ENCODE measurements around the gene CBFA2T2.
"Not testable (repeated sequence)": the region's sequence is repeated elsewhere in the genome, so short reads cannot be mapped to it uniquely, and the experiment has no call there.

Gene CBFA2T2

DNA sequence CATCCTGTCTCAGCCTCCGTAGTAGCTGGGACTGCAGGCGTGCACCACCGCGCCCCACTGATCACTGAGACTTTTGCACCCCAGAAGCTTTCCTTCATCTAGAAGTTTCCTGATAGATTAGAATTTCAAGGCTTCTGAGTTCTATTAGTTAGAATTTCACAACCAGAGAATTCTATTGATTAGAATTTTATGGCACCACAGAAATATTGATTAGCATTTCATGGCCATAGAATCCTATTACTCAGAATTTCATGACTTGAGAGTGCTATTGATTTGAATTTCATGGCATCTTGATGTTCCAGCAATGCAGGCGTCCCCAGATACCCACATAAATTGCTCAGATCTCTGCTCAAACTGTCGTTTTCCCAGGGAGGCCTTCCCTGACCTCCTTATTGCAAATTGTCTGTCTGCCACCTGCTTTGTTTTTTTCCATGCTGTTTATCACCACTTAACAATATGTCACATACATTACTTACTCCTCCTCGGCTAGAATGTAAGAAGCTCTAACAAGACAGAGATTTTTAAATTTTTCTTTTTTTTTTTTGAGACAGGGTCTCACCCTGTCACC is 16.9 kb upstream of the CBFA2T2 start:
- H3K27ac ChIP-seq (ENCODE audit: low read depth, low read length, severe bottlenecking): no peak overlapping the region
- H3K9me3 ChIP-seq (ENCODE audit: control insufficient read depth, low read length): no peaks in the 10 kb centered on the region
- 89 to 90% methylated on average over 3 to 6 of the region's 7 CpGs for WGBS, 2 experiments (ENCODE audit: insufficient coverage in 2 of 2)
- no peak overlapping the region for H3K4me3 ChIP-seq (ENCODE audit: extremely low read depth, insufficient read depth, low read length, poor library complexity, severe bottlenecking)
- H3K36me3 ChIP-seq (ENCODE audit: control insufficient read depth, insufficient read depth, low read length): no peaks in the 10 kb centered on the region
- no peaks in the 10 kb centered on the region for H3K4me1 ChIP-seq (ENCODE audit: control insufficient read depth, insufficient read depth, low read length, poor library complexity, severe bottlenecking)

- 86 to 93% methylated on average over 5 to 7 of the region's 7 CpGs for WGBS, 2 experiments (ENCODE audit: insufficient coverage in 2 of 2)
- Histone ChIP-seq H3K9me3 (ENCODE audit: control insufficient read depth, low read length) (no peaks in the 10 kb centered on the region), H3K27ac (ENCODE audit: low read depth, low read length, severe bottlenecking) (no peak overlapping the region), H3K36me3 (ENCODE audit: control insufficient read depth, insufficient read depth, low read length) (no peaks in the 10 kb centered on the region), H3K4me1 (ENCODE audit: control insufficient read depth, insufficient read depth, low read length, poor library complexity, severe bottlenecking) (no peaks in the 10 kb centered on the region), H3K4me3 (ENCODE audit: extremely low read depth, insufficient read depth, low read length, poor library complexity, severe bottlenecking) (no peak overlapping the region)
Measured at GRCh38 chr20:33474097-33474873, 15.6 kb upstream of the CBFA2T2 start.

- no peak overlapping the region for H3K27ac ChIP-seq (ENCODE audit: low read depth, low read length, severe bottlenecking)
- H3K4me3 ChIP-seq (ENCODE audit: extremely low read depth, insufficient read depth, low read length, poor library complexity, severe bottlenecking): no peak overlapping the region
- H3K4me1 ChIP-seq (ENCODE audit: control insufficient read depth, insufficient read depth, low read length, poor library complexity, severe bottlenecking): no peaks in the 10 kb centered on the region
- WGBS, 2 experiments (ENCODE audit: insufficient coverage in 2 of 2): 96 to 98% methylated on average over 3 to 7 of the region's 11 CpGs
- no peaks in the 10 kb centered on the region for H3K36me3 ChIP-seq (ENCODE audit: control insufficient read depth, insufficient read depth, low read length)
- no peaks in the 10 kb centered on the region for H3K9me3 ChIP-seq (ENCODE audit: control insufficient read depth, low read length)
Measured at GRCh38 chr20:33474963-33475362, 14.9 kb upstream of the CBFA2T2 start.

- H3K4me1 ChIP-seq (ENCODE audit: control insufficient read depth, insufficient read depth, low read length, poor library complexity, severe bottlenecking): no peaks in the 10 kb centered on the region
- H3K4me3 ChIP-seq (ENCODE audit: extremely low read depth, insufficient read depth, low read length, poor library complexity, severe bottlenecking): no peak overlapping the region
- H3K27ac ChIP-seq (ENCODE audit: low read depth, low read length, severe bottlenecking): no peak overlapping the region
- no peaks in the 10 kb centered on the region for H3K9me3 ChIP-seq (ENCODE audit: control insufficient read depth, low read length)
- H3K36me3 ChIP-seq (ENCODE audit: control insufficient read depth, insufficient read depth, low read length): no peaks in the 10 kb centered on the region
- 74 to 75% methylated on average over 4 to 6 of the region's 14 CpGs for WGBS, 2 experiments (ENCODE audit: insufficient coverage in 2 of 2)
Measured at GRCh38 chr20:33475381-33476152, 14.3 kb upstream of the CBFA2T2 start.

DNA sequence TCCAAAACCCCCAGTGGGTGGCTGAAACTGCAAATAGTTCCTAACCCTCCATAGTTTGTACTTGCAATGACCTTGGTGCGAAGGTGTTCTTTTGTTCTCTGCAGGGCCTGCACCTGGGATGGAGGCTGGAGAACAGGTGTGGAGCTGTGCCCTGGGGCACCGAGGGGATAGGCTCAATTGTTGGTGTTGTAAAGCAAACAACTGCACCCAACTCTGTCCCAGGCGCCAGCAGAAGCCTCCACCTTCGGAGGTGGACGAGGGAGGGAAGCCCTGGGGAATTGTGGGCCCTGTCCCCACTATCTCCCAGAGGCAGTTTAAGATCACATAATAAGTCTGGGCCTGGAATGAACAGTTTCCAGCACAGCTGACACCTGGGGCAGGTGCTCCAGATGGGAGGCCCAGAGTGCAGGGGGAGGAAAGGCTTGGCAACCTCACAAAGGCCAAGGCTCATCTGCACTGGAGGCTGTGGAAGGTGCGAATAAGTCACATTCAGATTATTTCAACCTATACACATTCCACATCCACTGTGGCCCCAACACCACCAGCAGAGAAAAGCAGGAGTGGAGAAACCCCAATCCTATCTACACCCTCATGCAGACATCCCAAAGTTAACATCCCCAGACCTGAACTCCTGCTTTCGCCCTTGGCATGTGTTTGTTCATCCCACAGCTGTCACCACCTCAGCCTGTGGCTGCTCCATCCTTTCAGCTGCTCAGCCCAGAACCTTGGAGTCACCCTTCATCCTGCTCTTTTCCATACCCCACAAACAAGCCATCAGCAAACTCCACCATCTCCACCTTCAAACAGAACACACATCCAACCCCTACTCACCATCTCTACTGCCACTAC is 12.3 kb upstream of the CBFA2T2 start:
- no peaks in the 10 kb centered on the region for H3K36me3 ChIP-seq (ENCODE audit: control insufficient read depth, insufficient read depth, low read length)
- H3K27ac ChIP-seq (ENCODE audit: low read depth, low read length, severe bottlenecking): no peak overlapping the region
- H3K9me3 ChIP-seq (ENCODE audit: control insufficient read depth, low read length): no peaks in the 10 kb centered on the region
- no peak overlapping the region for H3K4me3 ChIP-seq (ENCODE audit: extremely low read depth, insufficient read depth, low read length, poor library complexity, severe bottlenecking)
- H3K4me1 ChIP-seq (ENCODE audit: control insufficient read depth, insufficient read depth, low read length, poor library complexity, severe bottlenecking): no peaks in the 10 kb centered on the region
- WGBS, 2 experiments (ENCODE audit: insufficient coverage in 2 of 2): 89 to 100% methylated on average over 3 to 5 of the region's 7 CpGs

- H3K4me3 ChIP-seq (ENCODE audit: extremely low read depth, insufficient read depth, low read length, poor library complexity, severe bottlenecking): no peak overlapping the region
- H3K9me3 ChIP-seq (ENCODE audit: control insufficient read depth, low read length): no peaks in the 10 kb centered on the region
- H3K36me3 ChIP-seq (ENCODE audit: control insufficient read depth, insufficient read depth, low read length): no peaks in the 10 kb centered on the region
- no peak overlapping the region for H3K27ac ChIP-seq (ENCODE audit: low read depth, low read length, severe bottlenecking)
- H3K4me1 ChIP-seq (ENCODE audit: control insufficient read depth, insufficient read depth, low read length, poor library complexity, severe bottlenecking): no peaks in the 10 kb centered on the region
- WGBS, 2 experiments (ENCODE audit: insufficient coverage in 2 of 2): 78 to 96% methylated on average over 1 to 4 of the region's 5 CpGs
Measured at GRCh38 chr20:33480048-33480447, 9.8 kb upstream of the CBFA2T2 start.

- no peak overlapping the region for H3K27ac ChIP-seq (ENCODE audit: low read depth, low read length, severe bottlenecking)
- no peaks in the 10 kb centered on the region for H3K36me3 ChIP-seq (ENCODE audit: control insufficient read depth, insufficient read depth, low read length)
- no peaks in the 10 kb centered on the region for H3K9me3 ChIP-seq (ENCODE audit: control insufficient read depth, low read length)
- H3K4me1 ChIP-seq (ENCODE audit: control insufficient read depth, insufficient read depth, low read length, poor library complexity, severe bottlenecking): no peaks in the 10 kb centered on the region
- no peak overlapping the region for H3K4me3 ChIP-seq (ENCODE audit: extremely low read depth, insufficient read depth, low read length, poor library complexity, severe bottlenecking)
- WGBS, 2 experiments (ENCODE audit: insufficient coverage in 2 of 2): 89 to 94% methylated on average over 5 of the region's 8 CpGs
Measured at GRCh38 chr20:33481431-33481941, 8.4 kb upstream of the CBFA2T2 start.

- Histone ChIP-seq H3K36me3 (ENCODE audit: control insufficient read depth, insufficient read depth, low read length) (no peaks in the 10 kb centered on the region), H3K4me3 (ENCODE audit: extremely low read depth, insufficient read depth, low read length, poor library complexity, severe bottlenecking) (no peak overlapping the region), H3K27ac (ENCODE audit: low read depth, low read length, severe bottlenecking) (no peak overlapping the region), H3K9me3 (ENCODE audit: control insufficient read depth, low read length) (no peaks in the 10 kb centered on the region), H3K4me1 (ENCODE audit: control insufficient read depth, insufficient read depth, low read length, poor library complexity, severe bottlenecking) (no peaks in the 10 kb centered on the region)
- WGBS, 2 experiments (ENCODE audit: insufficient coverage in 2 of 2): 83 to 97% methylated on average over 5 to 6 of the region's 6 CpGs
Measured at GRCh38 chr20:33482581-33482980, 7.3 kb upstream of the CBFA2T2 start.

DNA sequence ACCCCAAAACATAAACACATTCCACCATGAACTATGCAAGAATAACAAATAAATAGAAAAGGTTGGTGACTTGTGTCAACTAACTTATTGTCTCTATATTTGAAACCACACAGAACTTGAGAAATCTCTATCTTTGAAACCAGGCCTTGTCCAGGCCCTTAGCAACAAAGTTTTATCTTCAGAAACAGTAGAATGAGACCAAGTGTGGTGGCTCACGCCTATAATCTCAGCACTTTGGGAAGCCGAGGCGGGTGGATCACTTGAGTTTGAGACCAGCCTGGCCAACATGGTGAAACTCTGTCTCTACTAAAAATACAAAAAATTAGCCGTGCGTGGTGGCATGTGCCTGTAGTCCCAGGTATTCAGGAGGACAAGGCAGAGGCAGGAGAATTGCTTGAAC is 6.7 kb upstream of the CBFA2T2 start:
- not testable (repeated sequence) for H3K4me3 ChIP-seq (ENCODE audit: extremely low read depth, insufficient read depth, low read length, poor library complexity, severe bottlenecking); H3K36me3 ChIP-seq (ENCODE audit: control insufficient read depth, insufficient read depth, low read length); H3K27ac ChIP-seq (ENCODE audit: low read depth, low read length, severe bottlenecking); H3K4me1 ChIP-seq (ENCODE audit: control insufficient read depth, insufficient read depth, low read length, poor library complexity, severe bottlenecking); H3K9me3 ChIP-seq (ENCODE audit: control insufficient read depth, low read length)
- WGBS, 2 experiments (ENCODE audit: insufficient coverage in 2 of 2): 78 to 100% methylated on average over 1 to 2 of the region's 5 CpGs

DNA sequence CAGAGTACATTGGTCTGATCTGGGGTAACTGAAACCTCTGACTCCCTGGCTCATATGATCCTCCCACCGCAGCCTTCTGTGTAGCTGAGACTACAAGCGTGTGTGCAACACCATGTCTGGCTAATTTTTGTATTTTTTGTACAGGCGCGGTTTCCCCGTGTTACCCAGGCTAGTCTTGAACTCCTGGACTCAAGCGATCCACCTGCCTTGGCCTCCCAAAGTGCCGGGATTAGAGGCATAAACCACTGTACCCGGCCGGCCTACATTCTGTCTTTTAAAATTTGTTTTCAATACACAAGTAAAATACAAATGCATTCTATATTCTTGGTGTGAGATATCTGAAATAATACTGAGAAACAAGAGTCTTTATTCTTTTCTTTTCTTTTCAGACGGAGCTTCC is 1.7 kb upstream of the CBFA2T2 start:
- H3K4me1 ChIP-seq (ENCODE audit: control insufficient read depth, insufficient read depth, low read length, poor library complexity, severe bottlenecking): peaks cover 5% of the 10 kb centered on the region
- no peaks in the 10 kb centered on the region for H3K9me3 ChIP-seq (ENCODE audit: control insufficient read depth, low read length)
- WGBS, 2 experiments (ENCODE audit: insufficient coverage in 2 of 2): 91 to 95% methylated on average over 7 of the region's 10 CpGs
- peaks cover 3% of the 10 kb centered on the region for H3K36me3 ChIP-seq (ENCODE audit: control insufficient read depth, insufficient read depth, low read length)
- no peak overlapping the region for H3K27ac ChIP-seq (ENCODE audit: low read depth, low read length, severe bottlenecking)
- no peak overlapping the region for H3K4me3 ChIP-seq (ENCODE audit: extremely low read depth, insufficient read depth, low read length, poor library complexity, severe bottlenecking)
